GM10266 (cell line): ENCODE measurements around the gene MALSU1.

Experiments
- DNase-seq: peaks from one replicate; pipeline ENCODE4 v3.0.0; 2012; ENCODE audit errors: extremely low spot score
- TF ChIP-seq, protein P1 (sequence below): IDR thresholded peaks from 2 replicates; pipeline ENCODE4 v1.5.1; 2012; ENCODE audit warnings: mild to moderate bottlenecking, low read depth; ENCODE audit not compliant: control insufficient read depth, insufficient read depth; ENCODE audit errors: missing control alignments

The MALSU1 gene

DNA sequence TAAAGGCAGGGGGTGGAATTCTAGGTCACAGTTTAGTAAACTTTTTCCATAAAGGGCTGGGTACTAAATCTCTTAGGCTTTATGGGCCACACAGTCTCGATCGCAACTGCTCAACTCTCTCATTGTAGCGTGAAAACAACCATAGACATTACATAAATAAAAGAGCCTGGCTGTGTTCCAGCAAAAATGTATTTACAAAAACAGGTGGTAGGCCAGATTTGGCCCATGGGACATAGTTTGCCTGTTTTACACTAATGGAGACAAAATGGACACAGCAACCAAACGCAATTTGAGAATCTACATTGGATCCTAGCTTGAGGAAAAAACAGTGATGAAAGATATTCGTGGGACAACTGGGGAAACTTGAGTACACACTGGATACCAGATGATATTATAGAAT, 23.2 kb upstream of the MALSU1 start:
- DNase-seq = no peak
- TF ChIP-seq, protein P1, sequence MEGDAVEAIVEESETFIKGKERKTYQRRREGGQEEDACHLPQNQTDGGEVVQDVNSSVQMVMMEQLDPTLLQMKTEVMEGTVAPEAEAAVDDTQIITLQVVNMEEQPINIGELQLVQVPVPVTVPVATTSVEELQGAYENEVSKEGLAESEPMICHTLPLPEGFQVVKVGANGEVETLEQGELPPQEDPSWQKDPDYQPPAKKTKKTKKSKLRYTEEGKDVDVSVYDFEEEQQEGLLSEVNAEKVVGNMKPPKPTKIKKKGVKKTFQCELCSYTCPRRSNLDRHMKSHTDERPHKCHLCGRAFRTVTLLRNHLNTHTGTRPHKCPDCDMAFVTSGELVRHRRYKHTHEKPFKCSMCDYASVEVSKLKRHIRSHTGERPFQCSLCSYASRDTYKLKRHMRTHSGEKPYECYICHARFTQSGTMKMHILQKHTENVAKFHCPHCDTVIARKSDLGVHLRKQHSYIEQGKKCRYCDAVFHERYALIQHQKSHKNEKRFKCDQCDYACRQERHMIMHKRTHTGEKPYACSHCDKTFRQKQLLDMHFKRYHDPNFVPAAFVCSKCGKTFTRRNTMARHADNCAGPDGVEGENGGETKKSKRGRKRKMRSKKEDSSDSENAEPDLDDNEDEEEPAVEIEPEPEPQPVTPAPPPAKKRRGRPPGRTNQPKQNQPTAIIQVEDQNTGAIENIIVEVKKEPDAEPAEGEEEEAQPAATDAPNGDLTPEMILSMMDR = no peak

DNA sequence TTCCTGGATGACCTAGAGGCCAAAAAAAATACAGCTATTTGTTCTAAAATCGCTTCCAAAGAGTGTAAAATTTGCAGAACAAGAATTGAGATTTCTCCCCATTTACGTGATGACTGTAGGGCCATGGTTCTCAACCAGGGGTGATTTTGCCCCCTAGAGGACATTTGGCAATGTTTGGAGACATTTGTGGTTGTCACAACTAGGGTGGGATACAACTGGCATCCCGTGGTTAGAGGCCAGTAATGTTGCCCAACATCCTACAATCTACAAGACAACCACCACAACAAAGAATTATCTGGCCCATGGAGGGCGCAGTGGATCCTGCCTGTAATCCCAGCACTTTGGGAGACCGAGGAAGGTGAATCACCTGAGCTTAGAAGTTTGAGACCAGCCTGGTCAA, 22.8 kb upstream of the MALSU1 start:
- TF ChIP-seq, protein P1 = peak; percentile 18
- DNase-seq = no peak

DNA sequence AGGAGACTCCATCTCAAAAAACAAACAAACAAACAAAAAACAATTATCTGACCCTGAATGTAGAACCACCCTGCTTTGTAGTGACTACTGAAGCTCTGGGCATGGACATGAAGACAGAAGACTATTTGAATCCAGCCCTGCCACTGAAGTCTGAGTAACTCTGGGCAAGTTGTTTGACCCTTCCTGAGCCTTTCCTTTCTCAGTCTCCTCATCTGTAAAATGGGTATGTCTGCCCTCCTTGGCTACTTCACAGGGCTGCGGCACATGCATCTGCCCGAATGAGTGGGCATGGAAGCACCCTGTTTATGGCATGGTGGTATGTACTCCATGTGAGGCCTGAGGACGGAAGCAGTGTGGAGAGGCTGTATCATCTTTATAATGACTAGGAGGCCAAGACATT, 22.2 kb upstream of the MALSU1 start:
- TF ChIP-seq, protein P1 = peak; percentile 2
- no peak for DNase-seq

DNA sequence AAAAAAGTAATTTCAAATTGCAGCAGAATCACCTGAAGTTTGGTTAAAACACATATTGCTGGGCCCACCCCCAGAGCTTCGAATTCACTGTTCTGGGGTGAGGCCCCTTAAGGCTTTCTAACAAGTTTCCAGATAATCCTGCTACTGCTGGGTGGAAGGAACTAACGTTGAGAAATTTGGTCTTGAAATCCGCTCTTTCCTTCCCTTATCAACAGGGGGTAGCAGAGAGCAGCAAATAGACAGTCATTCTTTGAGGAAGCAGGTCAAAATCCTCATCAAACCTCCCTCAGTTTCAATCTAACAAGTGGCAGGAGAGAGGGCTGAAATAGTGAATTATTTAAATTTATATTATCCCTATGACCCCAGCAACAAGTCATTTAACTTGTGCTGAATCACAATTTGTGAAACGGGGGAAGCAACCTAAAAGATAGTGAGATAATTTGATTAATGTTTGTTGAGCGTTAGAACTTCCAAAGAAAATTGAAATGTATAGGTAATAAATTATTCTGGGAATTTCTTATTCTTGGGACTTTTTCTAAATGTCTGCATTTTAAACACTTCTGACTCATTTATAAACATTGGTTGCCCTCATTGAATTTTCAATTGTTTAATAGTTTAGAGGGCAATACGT, 21.7 kb upstream of the MALSU1 start:
- peak; percentile 62 for DNase-seq
- TF ChIP-seq, protein P1 = peak; percentile 79

DNA sequence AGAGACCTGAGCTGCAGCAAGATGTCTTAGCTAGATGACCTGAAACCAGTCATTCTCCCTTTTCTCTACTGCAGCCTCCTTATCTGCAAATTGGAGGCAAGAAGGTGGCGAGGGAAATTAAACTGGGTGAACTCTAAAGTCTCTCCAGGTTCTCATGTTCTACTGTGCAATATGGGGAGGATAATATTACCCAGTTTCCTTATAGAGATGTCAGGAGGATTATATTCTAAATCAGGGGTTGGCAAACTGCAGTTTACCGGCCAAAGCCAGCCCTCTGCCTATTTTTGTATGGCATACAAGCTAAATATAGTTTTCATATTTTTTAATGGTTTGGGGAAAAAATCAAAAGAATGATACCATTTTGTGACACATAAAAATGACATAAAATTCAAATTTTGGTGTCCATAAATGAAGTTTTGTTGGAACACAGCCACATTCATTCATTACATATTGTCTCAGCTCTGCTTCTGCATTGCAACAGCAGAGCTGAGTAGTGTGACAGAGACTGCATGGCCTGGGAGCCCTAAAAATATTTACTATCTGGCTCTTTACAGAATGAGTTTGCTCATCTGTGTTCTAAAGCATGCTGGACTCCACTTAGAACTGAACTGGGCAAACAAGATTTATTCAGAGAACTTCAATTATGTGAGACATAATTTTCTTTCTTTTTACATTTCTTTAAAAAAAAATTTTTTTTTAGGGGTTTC, 19.2 kb upstream of the MALSU1 start:
- TF ChIP-seq, protein P1 = no peak
- DNase-seq = no peak

DNA sequence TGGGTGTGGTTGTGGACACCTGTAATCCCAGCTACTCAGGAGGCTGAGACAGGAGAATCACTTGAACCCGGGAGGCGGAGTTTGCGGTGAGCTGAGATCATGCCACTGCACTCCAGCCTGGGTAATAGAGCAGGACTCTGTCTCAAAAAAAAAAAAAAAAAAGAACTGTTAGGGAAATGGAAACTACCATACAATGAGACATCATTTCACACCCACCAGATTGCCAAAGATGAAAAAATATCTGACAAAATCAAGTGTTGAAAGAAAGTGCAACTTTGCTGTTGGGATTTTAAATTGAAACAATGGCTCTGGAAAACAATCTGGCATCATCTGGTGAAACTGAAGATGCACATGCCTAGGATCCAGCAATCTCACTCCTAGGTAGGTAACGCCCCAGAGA, 16.1 kb upstream of the MALSU1 start:
- DNase-seq = no peak
- TF ChIP-seq, protein P1 = no peak

DNA sequence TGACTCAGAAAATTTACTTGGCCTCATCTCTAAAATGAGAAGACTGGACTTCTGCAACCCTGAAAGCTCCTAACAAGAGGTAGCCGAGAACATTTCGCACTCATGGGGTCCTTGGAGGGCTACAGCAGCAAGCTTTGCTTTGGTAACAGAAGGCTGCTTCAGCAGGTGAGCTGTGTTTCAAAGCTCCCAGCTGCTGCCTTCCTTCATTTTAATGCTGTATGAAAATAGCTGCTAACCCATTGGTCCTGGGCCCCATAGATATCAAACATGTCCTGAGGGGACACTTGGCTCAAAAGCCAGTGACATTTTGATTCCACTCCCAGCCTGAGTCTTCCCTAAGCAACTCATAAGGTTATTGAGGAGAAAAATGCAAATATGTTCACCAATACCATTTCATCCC, 14.3 kb upstream of the MALSU1 start:
- TF ChIP-seq, protein P1 = no peak
- DNase-seq = no peak
